PFSK-1 (cell line): ENCODE data around the gene OPN4.

ENCODE experiments used
- FOXP2 ChIP-seq: optimal IDR thresholded peaks from 2 replicates; pipeline ENCODE3; 2011; ENCODE audit warnings: borderline replicate concordance, control low read depth, inconsistent platforms; ENCODE audit not compliant: insufficient read depth; ENCODE audit errors: extremely low read length, extremely low read depth
- POLR2AphosphoS5 ChIP-seq: IDR thresholded peaks from 2 replicates; pipeline ENCODE4 v1.6.1; 2012; ENCODE audit warnings: low read depth, mild to moderate bottlenecking, control low read depth, low read length, moderate library complexity
- SIN3A ChIP-seq: IDR thresholded peaks from 2 replicates; pipeline ENCODE4 v1.6.1; 2012; ENCODE audit warnings: mild to moderate bottlenecking, low read length, moderate library complexity, borderline replicate concordance; ENCODE audit not compliant: insufficient read depth
- TAF1 ChIP-seq: IDR thresholded peaks from 2 replicates; pipeline ENCODE4 v1.6.1; 2012; ENCODE audit warnings: low read length, control low read depth, borderline replicate concordance; ENCODE audit not compliant: insufficient read depth
- TF ChIP-seq, protein P1 (sequence below), 2 experiments: IDR thresholded peaks; 2 replicates each; pipeline versions ENCODE4 v1.6.1 to v1.8.0; 2011 to 2012; ENCODE audit warnings: low read depth in 2 of 2, low read length in 2 of 2, control low read depth in 1 of 2, inconsistent platforms in 1 of 2, mild to moderate bottlenecking in 1 of 2, moderate library complexity in 1 of 2; ENCODE audit not compliant: insufficient read depth in 1 of 2

DNA sequence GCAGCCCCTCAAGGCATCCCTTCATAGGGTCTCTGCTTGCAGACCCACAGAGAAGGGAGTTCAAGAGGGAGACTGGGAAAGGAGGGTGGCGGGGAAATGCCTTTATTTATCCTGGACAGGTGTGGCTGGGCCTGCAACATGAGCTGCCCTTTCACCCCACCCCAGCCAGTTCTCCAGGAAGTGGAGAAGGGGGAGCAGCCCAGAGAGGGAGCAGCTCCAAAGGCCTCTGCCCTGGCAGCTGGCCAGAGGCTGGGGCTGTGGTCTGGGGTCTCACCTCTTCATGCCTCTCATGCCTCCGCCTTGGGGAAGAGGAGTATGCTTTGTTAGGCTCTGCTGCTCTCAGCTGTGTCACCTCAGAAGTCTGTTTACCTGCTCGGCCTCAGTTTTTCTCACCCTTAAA is 17.1 kb downstream of the OPN4 start:
- TF ChIP-seq POLR2AphosphoS5, result no peak
- TF ChIP-seq TAF1, result no peak
- TF ChIP-seq FOXP2, result no peak
- TF ChIP-seq, protein P1, sequence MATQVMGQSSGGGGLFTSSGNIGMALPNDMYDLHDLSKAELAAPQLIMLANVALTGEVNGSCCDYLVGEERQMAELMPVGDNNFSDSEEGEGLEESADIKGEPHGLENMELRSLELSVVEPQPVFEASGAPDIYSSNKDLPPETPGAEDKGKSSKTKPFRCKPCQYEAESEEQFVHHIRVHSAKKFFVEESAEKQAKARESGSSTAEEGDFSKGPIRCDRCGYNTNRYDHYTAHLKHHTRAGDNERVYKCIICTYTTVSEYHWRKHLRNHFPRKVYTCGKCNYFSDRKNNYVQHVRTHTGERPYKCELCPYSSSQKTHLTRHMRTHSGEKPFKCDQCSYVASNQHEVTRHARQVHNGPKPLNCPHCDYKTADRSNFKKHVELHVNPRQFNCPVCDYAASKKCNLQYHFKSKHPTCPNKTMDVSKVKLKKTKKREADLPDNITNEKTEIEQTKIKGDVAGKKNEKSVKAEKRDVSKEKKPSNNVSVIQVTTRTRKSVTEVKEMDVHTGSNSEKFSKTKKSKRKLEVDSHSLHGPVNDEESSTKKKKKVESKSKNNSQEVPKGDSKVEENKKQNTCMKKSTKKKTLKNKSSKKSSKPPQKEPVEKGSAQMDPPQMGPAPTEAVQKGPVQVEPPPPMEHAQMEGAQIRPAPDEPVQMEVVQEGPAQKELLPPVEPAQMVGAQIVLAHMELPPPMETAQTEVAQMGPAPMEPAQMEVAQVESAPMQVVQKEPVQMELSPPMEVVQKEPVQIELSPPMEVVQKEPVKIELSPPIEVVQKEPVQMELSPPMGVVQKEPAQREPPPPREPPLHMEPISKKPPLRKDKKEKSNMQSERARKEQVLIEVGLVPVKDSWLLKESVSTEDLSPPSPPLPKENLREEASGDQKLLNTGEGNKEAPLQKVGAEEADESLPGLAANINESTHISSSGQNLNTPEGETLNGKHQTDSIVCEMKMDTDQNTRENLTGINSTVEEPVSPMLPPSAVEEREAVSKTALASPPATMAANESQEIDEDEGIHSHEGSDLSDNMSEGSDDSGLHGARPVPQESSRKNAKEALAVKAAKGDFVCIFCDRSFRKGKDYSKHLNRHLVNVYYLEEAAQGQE (IDR thresholded peaks at IDR 0.05; ENCODE audit: insufficient read depth in 1 of 2, low read depth in 2 of 2, low read length in 2 of 2), result no peak
- no peak for TF ChIP-seq SIN3A
